ENCODE measurements around the gene CHURC1.

- TF ChIP-seq CTCF (IDR thresholded peaks at IDR 0.05) (no peak), POLR2A (IDR thresholded peaks at IDR 0.05) (no peak)
Observed at GRCh38 chr14:64951291-64951690, 37.0 kb downstream of the CHURC1 start.
